Measurements from ENCODE around the gene ZAP70. TPM values are rescaled to one million over a fixed set of nuclear protein-coding genes. Genes with fewer than 3 reads are reported as not detected.

ZAP70 gene
- total RNA-seq, 1 donor from 2014 or later = 0.13 TPM

DNA sequence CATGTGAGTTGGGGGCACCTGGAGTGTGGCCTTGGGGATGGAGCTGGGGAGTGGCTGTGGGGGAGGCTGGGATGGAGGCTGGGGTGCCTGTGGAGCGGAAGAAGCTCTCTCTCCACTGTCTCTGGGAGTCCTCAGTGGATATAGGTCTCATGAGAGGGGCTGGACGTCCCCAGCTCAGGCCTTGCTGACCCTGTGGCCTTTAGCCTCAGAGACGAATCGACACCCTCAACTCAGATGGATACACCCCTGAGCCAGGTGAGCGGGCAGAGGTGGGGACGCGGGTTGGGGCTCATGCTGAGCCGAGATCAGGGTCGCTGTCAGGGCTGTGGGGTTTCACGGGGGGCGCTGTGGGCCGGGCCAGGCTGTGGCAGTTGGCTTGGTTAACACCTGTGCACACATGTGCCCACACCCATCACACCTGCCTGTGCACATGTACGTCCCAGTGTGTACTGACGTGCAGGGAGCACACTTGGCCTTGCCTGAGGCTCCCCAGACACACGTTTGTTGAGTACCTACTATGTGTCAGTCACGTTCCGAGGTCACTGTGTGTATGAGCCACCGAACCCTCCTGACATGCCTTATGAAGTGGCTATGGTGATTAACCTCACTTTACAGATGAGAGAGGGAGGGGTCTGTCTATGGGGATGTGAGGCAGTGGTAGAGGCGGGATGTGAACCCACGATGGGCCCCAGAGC lies 20.1 kb downstream of the ZAP70 start:
- DNase-seq (ENCODE audit: low read depth in 2 of 2) = no peak

DNA sequence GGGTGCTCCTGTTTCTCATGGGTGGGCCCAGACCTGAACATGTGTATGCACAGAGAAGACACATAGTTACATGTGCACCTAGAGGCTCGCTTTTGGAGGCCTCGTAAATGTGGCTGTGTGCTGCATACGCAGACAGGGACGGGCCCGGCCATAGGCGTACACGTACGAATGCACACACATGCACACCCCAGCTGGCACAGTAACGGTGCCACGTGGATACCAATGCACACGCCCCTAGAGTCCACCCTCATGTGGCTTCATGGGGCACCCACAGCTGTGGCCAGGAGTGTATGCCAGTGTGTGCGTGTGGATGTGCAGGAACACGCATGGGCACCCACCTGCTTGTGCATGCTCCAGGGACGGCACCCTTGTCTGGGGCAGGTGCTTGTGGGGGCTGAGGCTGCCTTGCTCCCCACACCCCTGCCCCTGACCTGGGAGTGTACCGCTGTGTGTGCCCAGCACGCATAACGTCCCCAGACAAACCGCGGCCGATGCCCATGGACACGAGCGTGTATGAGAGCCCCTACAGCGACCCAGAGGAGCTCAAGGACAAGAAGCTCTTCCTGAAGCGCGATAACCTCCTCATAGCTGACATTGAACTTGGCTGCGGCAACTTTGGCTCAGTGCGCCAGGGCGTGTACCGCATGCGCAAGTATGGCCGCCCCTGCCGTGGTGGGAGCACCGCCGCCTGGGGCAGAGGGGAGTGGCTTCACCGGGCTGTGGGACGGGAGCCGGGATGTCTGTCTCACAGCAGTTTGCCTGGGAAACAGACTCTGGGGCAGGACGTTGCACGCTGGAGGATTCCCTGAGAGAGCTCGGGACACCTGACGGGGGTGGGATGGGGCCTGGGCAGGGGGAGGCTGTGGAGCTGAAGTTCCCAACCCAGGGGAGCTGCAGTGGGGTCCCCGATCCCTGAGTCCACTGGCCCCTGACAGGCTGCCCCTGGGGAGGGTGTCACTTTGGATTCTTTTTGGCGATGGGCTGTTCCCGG lies 21.0 kb downstream of the ZAP70 start:
- DNase-seq (ENCODE audit: low read depth in 2 of 2) = no peak

DNA sequence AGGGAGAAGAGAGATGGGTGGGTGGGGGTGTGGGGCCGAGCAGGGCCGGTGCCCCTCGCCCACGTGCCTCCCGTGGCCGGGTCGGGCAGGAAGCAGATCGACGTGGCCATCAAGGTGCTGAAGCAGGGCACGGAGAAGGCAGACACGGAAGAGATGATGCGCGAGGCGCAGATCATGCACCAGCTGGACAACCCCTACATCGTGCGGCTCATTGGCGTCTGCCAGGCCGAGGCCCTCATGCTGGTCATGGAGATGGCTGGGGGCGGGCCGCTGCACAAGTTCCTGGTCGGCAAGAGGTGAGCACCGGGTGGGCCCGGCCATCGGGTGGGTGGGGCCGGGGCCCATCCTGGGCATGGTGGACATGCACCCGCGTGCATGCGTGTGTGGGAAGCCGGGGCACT lies 21.8 kb downstream of the ZAP70 start:
- no peak for DNase-seq (ENCODE audit: low read depth in 2 of 2)

DNA sequence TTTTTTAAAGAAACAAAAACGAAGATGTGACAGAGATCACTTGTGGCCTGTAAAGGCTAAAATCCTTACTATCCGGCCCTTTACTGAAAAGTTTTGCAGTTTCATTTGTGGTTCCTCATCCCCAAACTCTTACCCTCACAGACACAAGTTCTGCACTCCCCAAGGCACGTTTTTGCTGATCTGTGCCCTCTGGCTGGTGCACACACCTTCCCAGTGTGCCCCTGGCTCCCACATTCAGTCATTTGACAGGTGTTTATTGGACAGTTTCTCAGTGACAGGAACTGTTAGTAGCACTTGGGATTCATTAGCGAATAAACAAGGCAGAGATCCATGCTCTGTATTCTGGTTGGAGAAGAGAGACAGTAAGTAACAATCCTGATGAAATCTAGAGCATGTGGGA lies 22.8 kb downstream of the ZAP70 start:
- DNase-seq (ENCODE audit: low read depth in 2 of 2) = no peak

DNA sequence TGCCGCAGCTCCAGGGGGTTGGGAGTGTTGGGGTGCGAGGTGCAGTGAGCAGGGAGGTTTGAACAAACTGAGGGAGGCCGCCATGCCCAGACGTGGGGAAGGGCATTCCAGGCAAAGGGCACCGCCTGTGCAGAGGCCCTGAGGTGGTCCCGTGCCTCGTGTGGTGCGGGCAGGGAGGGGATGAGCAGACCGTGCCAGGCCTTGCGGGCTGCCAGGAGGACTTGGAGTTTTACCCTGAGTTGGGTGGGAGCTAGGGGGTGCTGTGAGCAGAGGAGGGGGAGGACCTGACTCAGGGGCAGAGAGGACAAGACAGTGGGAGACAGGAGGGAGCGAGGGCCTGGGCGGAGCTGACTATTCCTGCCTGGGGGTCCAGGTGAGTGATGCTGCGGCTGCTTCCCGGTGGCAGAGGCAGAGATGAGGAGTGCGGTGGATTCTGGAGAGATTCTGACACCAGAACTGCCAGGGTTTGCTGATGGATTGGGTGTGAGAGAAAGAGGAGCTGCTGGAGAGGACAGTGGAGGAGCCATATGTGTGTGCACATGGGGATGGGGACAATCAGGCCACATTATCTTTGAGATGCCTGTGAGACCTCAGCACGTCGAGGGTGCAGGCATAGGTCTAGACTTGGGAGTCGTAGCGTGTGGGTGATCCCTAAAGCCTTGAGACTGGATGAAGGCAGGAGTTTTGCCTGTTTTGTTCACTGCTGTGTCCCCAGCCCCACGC lies 23.4 kb downstream of the ZAP70 start:
- no peak for DNase-seq (ENCODE audit: low read depth in 2 of 2)

DNA sequence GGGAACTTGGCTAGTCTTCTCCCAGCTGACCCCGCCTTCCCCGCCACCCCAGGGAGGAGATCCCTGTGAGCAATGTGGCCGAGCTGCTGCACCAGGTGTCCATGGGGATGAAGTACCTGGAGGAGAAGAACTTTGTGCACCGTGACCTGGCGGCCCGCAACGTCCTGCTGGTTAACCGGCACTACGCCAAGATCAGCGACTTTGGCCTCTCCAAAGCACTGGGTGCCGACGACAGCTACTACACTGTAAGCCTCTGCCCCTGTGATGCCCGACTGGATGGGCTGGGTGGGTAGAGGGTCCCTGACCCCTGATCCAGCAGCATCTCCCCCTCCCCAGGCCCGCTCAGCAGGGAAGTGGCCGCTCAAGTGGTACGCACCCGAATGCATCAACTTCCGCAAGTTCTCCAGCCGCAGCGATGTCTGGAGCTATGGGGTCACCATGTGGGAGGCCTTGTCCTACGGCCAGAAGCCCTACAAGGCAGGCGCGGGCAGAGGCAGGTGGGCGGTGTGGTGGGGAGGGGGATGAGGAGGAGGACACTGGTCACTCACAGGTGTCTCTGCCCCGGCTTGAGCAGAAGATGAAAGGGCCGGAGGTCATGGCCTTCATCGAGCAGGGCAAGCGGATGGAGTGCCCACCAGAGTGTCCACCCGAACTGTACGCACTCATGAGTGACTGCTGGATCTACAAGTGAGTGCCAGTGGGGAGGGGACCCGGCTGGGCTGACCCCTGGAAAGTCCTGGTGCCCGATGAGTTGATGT lies 24.2 kb downstream of the ZAP70 start:
- no peak for DNase-seq (ENCODE audit: low read depth in 2 of 2)

DNA sequence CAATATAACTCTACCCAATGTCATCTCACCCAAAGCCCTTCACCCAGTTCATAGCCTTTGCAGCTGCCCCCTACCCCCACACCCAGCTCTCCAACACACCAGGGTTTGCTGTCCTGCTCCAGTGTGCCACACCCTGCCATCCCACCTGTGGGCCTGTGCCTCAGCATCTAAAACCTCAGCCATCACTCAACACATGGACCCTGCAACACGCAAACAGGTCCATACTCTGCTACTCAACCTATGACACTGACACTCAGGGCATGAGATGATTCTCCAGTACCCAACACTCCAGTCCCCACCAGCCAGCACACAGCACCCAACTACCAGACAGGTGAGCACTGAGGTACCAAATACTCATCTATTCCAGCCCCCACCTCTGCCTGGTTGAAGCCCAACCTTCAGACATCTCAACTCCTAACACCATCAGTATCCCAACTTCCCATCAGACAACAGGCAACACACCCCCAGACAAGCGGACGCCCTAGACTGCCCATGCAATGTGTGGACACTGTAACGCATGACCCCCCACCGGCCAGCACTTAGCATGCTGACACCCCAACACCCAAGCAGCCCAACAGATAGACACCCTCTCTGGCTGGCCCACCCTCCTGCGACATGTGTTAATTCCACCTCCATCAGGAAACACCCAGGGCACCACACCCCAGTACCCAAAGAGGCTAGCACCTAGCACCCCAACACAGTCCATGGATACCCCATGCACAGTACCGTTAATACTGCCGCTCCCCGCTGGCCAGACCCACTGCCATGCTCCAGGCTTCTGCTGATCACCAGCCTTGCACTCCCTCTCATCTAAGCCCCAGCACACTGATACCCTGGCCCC lies 25.0 kb downstream of the ZAP70 start:
- no peak for DNase-seq (ENCODE audit: low read depth in 2 of 2)

DNA sequence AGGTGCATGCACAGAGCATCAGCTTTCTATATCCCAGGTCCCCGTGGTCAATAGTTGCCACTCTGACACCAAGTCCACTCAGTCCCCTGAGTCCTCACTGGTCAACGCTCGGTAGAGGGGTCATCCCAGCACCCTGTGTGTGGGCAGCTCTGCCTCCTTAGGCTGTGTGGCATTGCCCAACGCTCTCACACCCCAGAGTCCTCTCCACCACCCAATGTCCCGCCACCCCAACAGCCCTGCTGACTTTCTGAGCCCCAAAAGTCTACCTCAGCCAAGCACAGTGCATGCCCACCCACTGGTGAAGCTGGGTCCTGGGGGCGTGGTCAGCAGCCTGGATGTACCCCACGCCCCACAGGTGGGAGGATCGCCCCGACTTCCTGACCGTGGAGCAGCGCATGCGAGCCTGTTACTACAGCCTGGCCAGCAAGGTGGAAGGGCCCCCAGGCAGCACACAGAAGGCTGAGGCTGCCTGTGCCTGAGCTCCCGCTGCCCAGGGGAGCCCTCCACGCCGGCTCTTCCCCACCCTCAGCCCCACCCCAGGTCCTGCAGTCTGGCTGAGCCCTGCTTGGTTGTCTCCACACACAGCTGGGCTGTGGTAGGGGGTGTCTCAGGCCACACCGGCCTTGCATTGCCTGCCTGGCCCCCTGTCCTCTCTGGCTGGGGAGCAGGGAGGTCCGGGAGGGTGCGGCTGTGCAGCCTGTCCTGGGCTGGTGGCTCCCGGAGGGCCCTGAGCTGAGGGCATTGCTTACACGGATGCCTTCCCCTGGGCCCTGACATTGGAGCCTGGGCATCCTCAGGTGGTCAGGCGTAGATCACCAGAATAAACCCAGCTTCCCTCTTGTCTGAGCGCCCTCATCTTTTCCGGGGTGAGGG lies 25.9 kb downstream of the ZAP70 start:
- no peak for DNase-seq (ENCODE audit: low read depth in 2 of 2)

DNA sequence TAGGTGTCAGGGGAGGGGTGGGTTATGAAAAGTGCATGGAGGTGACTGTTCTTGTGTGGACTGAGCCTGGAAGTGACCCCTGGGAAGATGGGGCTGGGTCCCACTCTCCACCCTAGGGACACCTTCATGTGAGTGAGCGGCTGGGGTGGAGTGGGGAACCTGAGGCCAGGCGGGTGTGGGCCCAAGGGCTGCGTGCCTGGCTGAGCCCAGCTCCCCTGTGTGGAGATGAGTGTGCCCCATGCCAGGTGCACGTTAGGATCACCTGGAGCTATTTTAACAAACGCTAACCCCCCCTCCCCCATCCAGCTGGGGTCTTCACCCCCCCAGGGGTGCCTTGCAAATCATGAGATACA lies 26.5 kb downstream of the ZAP70 start:
- no peak for DNase-seq (ENCODE audit: low read depth in 2 of 2)

DNA sequence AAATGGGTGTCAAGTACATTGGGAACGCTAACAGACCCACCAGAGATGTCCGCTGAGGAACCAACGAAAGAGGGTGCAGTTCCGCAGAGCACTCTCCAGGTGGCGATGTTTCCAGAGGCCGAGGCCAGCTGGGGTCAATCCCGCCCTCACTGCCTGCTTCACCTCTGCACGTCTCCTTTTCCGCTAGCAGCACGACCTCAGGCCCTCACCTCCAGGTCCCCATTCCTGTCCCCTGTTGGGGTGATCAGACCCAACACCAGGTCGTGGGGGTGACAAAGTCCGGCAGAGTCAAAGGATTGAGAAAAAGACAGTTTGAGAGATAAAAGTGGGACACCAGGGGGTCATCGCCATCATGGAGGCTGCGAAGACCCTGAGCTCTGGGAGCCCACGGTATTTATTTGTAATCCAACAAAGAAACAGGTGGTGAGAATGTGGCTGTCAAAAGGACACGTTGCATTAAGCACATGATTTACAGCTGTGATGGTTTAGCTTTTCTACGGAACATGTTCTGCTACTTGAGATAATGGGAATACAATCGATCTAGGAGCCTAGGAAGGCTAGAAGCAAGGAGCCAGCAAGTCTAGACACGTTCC lies 27.3 kb downstream of the ZAP70 start:
- peak in 1 of 2 donors; percentile 26 for DNase-seq (ENCODE audit: low read depth in 2 of 2)

DNA sequence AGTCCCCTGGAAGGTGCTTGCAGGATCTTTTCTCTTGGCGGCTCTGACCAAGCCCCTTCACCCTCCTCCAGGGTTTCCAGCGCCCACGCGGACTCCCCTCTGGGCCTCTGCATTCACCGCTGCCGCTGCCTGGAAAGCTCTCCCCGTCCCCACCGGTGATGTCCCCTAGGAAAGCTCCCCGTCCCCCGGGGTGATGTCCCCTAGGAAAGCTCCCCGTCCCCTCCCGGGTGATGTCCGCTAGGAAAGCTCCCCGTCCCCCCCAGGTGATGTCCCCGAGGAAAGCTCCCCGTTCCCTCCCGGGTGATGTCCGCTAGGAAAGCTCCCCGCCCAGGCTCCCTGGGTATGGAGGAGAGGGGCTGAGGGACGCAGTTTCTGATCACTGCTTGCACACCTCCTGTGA lies 27.9 kb downstream of the ZAP70 start:
- no peak for DNase-seq (ENCODE audit: low read depth in 2 of 2)

DNA sequence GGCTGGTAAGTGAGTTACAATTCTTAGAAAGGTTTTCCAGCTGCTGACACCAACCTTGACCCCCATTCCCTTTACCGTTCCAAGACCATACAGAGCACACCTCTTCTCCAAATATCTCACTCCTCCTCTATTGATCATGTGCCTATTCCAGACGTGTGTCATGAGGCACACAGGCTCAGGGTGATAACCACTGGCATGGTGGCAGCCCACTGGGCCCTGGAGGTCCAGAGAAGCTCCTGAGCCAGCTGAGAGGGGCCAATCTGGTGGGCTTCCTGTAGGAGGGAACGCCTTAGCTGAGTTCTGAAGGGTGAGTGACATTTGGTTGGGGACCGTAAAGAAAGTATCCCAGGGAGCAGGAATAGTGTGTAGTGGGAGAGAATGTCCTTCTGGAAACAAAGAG lies 28.3 kb downstream of the ZAP70 start:
- no peak for DNase-seq (ENCODE audit: low read depth in 2 of 2)

DNA sequence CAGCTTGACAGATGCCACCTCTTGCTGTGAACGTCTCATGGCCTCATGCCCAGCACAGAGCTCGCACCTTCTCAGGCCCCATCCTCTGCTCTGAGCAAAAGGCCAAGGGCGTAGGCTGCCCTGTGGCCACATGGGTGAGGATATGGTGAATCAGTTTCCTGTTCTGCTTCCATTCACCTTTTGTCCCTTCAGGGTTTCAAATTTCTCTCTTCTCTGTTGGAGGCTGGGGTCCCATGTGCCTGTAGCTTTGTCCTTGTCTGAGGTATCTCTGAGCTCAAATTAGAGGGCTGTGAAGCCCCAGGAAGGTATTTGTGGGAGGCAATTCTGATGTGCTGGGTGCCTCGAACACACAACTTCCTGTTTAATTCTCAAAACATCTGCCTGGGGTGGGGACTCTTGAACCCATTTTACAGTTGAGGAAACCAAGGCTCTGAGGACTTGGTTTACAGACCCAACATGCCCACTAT lies 29.0 kb downstream of the ZAP70 start:
- peak in 1 of 2 donors; percentile 39 for DNase-seq (ENCODE audit: low read depth in 2 of 2)

DNA sequence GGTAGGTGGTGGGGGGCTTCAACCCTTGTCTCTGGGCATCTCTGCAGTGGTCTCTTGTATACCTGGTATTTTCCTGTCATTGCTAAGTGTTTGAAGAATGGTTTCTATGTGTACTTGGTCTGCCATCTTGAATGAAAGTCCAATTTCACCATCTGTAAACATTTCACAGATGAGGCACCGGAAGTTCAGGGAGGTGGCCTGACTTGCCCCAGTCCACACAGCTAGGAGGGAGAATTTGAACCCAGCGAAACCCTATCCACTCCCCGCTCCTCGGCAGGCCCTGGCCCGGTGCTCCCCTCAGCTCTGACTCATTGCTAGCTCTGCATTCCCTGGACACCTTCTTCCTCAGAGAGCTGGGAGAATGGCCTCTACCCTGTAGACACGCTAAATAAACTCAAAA lies 30.5 kb downstream of the ZAP70 start:
- DNase-seq (ENCODE audit: low read depth in 2 of 2) = no peak

DNA sequence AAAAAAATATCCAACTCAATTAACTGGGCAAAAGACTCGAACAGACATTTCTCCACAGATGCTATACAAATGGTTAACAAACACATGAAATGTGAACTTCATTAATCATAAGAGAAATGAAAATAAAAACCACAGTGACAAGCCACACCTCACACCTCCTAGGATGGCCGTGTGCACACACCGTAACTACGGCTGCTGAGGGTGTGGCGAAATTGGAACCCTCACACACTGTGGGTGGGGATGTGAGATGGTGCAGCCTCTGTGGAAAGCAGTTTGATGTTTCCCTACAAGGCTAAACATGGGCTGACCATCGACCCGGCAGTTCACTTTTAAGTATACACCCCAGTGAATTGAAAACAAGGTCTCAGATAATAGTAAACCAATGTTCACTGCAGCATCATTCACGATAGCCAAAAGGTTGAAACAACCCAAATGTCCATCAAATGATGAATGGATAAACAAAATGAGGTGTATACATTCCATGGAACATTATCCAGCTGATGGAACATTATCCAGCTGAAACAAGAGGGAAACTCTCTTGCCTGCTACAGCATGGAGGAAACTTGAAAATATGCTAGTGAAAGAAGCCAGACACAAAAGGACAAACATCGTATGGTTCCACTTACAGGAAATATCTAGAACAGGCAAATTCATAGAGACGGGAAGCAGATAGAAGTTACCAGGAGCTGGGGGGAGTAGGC lies 32.2 kb downstream of the ZAP70 start:
- no peak for DNase-seq (ENCODE audit: low read depth in 2 of 2)

DNA sequence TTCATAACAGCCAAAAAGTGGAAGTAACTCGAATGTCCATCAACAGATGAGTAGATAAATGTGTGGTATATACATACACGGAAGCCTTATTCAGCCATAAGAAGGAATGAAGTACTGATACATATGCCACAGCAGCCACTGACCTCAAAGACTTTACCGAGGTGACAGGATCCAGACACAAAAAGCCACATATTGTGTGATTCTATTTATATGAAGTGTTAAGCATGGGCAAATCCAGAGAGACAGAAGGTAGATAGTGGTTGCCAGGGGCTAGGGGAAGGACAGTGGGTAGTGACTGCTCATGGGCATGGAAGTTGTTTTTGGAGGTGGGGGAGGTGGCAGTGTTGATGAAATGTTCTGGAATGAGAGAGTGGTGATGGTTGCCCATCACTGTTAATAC lies 33.9 kb downstream of the ZAP70 start:
- no peak for DNase-seq (ENCODE audit: low read depth in 2 of 2)

DNA sequence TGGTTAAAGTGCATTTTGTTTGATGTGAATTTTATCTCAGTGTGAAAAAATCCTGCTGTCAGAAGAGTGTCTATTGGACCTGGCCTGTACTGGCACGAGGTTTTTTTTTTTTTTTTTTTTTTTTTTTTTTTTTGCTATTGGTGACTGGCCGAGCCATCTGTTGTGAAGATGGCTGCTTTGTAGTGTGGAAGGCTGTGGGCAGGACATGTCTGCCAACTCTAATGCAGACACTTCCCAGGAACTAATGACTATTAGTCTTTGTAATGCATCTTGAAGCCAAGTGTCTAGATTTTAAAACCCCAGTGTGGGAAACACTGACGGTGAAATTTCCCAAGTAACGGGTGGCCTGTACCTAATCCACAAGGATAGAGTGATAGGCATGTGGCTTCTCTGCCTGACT lies 34.3 kb downstream of the ZAP70 start:
- DNase-seq (ENCODE audit: low read depth in 2 of 2) = no peak

DNA sequence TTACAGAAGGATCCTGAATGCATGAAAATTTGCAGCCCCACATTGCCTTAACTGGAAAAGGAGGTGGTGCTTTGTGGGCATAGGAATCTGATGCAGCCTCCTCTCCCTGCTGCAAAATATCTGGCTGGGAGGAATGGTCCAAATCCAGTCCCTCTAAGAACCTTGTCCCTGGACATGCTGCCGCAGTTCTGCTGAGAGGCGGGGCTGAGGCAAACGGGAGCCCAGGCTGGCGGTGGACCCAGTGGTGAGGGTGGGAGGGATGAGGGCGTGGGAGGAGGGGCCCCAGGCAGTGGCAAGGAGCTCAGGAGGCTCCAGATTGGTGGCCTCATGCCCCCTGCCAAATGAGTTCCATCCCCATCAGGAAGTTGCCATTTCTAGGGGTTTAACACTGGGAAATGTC lies 36.2 kb downstream of the ZAP70 start:
- DNase-seq (ENCODE audit: low read depth in 2 of 2) = no peak
